Hair follicle dermal papilla cell (primary cell): ENCODE data around the gene ZNF749. TPM values are rescaled to one million over a fixed set of nuclear protein-coding genes. Genes with fewer than 3 reads are reported as not detected.

Source experiments
- small RNA-seq: library from RNA; depleted of rRNA; stranded (forward); fragments of <200 nt; gene quantifications from one replicate; pipeline ENCODE3, GENCODE V24; 2012
- total RNA-seq: library from RNA; depleted of rRNA; stranded (reverse); fragments of >200 nt; gene quantifications from 2 replicates; pipeline ENCODE4 v1.2.3, GENCODE V29; 2012

ZNF749 gene
- 7.6 and 9.8 TPM in 2 replicates for total RNA-seq

GRCh38 chr19:57435062-57435978 is at the start of gene ZNF749:
ZNF749 (plus strand) TSS chr19:57435325; CDS start chr19:57435579, 254 bp downstream.

GRCh38 chr19:57389730-57390598 is 45.2 kb upstream of the ZNF749 start, which contains the start of gene ZNF548:
ZNF548 (plus strand) TSS chr19:57389854; CDS start chr19:57390100, 246 bp downstream.

GRCh38 chr19:57410877-57411671 is 24.1 kb upstream of the ZNF749 start, which contains the start of gene ZNF17:
ZNF17 (plus strand) TSS chr19:57411161; CDS start chr19:57413616, 2,455 bp downstream.

GRCh38 chr19:57477191-57478008 is 42.3 kb downstream of the ZNF749 start, which contains the start of gene ZNF772:
ZNF772 (minus strand) TSS chr19:57477566; CDS start chr19:57477309, 257 bp downstream.

GRCh38 chr19:57487477-57488298 is 52.6 kb downstream of the ZNF749 start, which contains the start of gene ZNF419:
ZNF419 (plus strand) TSS chr19:57487750; CDS start chr19:57487951, 201 bp downstream.

Small RNA genes lying within 50 kb of the gene (small RNA-seq; reads per million reads assigned to genes)
- not detected for gene VN1R107P

Other genes starting within 250 kb of the ZNF749 start
- gene ZNF264, start 243.8 kb upstream of the ZNF749 start, total RNA-seq: 49.2 and 53.6 TPM in 2 replicates
- gene AURKC, start 204.3 kb upstream of the ZNF749 start, total RNA-seq: 0.81 and 0.97 TPM in 2 replicates
- gene ZNF805, start 194.7 kb upstream of the ZNF749 start, total RNA-seq: 36.9 and 48.0 TPM in 2 replicates
- gene ZNF460, start 154.8 kb upstream of the ZNF749 start, total RNA-seq: 98.8 and 131 TPM in 2 replicates
- gene ZNF543, start 114.9 kb upstream of the ZNF749 start, total RNA-seq: 10.9 and 13.8 TPM in 2 replicates
- 13.5 and 14.8 TPM in 2 replicates for gene ZNF304, start 84.1 kb upstream of the ZNF749 start, total RNA-seq
- 7.5 and 10.9 TPM in 2 replicates for gene TRAPPC2B, start 71.8 kb upstream of the ZNF749 start, total RNA-seq
- gene ZNF547, start 71.8 kb upstream of the ZNF749 start, total RNA-seq: 2.9 and 3.9 TPM in 2 replicates
- gene ZNF548, start 45.5 kb upstream of the ZNF749 start, total RNA-seq: 25.4 and 30.2 TPM in 2 replicates
- gene ZNF17, start 24.2 kb upstream of the ZNF749 start, total RNA-seq: 14.7 and 14.8 TPM in 2 replicates
- 0.49 and 0.81 TPM in 2 replicates for gene VN1R1, start 21.8 kb downstream of the ZNF749 start, total RNA-seq
- 21.7 and 23.2 TPM in 2 replicates for gene ZNF772, start 42.2 kb downstream of the ZNF749 start, total RNA-seq
- gene ZNF419, start 52.4 kb downstream of the ZNF749 start, total RNA-seq: 12.0 and 13.1 TPM in 2 replicates
- 24.3 and 31.8 TPM in 2 replicates for gene ZNF773, start 64.6 kb downstream of the ZNF749 start, total RNA-seq
- 7.0 and 8.8 TPM in 2 replicates for gene ZNF549, start 92.0 kb downstream of the ZNF749 start, total RNA-seq
- gene ZNF550, start 124.5 kb downstream of the ZNF749 start, total RNA-seq: 7.3 and 9.4 TPM in 2 replicates
- gene ZNF416, start 143.6 kb downstream of the ZNF749 start, total RNA-seq: 11.2 and 11.3 TPM in 2 replicates
- 11.5 and 13.8 TPM in 2 replicates for gene ZIK1, start 148.8 kb downstream of the ZNF749 start, total RNA-seq
- gene ZNF530, start 164.6 kb downstream of the ZNF749 start, total RNA-seq: 3.8 and 5.0 TPM in 2 replicates
- gene ZNF134, start 178.9 kb downstream of the ZNF749 start, total RNA-seq: 33.9 and 40.4 TPM in 2 replicates
- gene ZNF211, start 197.8 kb downstream of the ZNF749 start, total RNA-seq: 9.2 and 9.6 TPM in 2 replicates
- not detected in 2 replicates for gene ZSCAN4, start 233.6 kb downstream of the ZNF749 start, total RNA-seq
- 12.6 and 13.6 TPM in 2 replicates for gene ZNF551, start 246.7 kb downstream of the ZNF749 start, total RNA-seq